ENCODE measurements around the gene TXNDC15. TPM values are rescaled to one million over a fixed set of nuclear protein-coding genes. Genes with fewer than 3 reads are reported as not detected.
A peak's percentile ranks its signal among the peaks of the same experiment; 100 is the strongest.
"Not testable (repeated sequence)": the region's sequence is repeated elsewhere in the genome, so short reads cannot be mapped to it uniquely, and the experiment has no call there.

TXNDC15 gene
- 10 to 100 TPM; 59.5 to 77.0 (median 70.7) TPM for total RNA-seq
- polyA plus RNA-seq, result 53.8 TPM
- long read RNA-seq, donor 1, transcript TXNDC15-201 (5 exons, 3,548 nt), result major isoform, 33 of 53 reads
- long read RNA-seq, donor 1, partial matches to known transcripts, result 2 of 53 reads
- long read RNA-seq, donor 1, other reads (novel, unspliced or antisense), result 17 of 53 reads
- long read RNA-seq, donor 2, transcript TXNDC15-201 (5 exons, 3,548 nt), result major isoform, 11 of 16 reads
- long read RNA-seq, donor 2, partial matches to known transcripts, result 1 of 16 reads
- long read RNA-seq, donor 2, other reads (novel, unspliced or antisense), result 2 of 16 reads
- long read RNA-seq, donor 3, transcript TXNDC15-201 (5 exons, 3,548 nt), result major isoform, 71 of 108 reads
- long read RNA-seq, donor 3, partial matches to known transcripts, result 4 of 108 reads
- long read RNA-seq, donor 3, other reads (novel, unspliced or antisense), result 33 of 108 reads
- long read RNA-seq, donor 4, transcript TXNDC15-201 (5 exons, 3,548 nt), result major isoform, 6 of 13 reads
- long read RNA-seq, donor 4, partial matches to known transcripts, result 0 of 13 reads
- long read RNA-seq, donor 4, other reads (novel, unspliced or antisense), result 7 of 13 reads

- H3K4me3 ChIP-seq (ENCODE audit: low read length), result peak within 1 kb of the TSS; percentile 78
- no peaks in the 10 kb centered on the region for H3K27me3 ChIP-seq (ENCODE audit: control insufficient read depth, insufficient read depth)
- intact Hi-C loops (cut with DNase I), result no loop called here
- ATAC-seq, result peak; percentile 97 to 98
- no peaks in the 10 kb centered on the region for H3K9me3 ChIP-seq (ENCODE audit: control insufficient read depth, low read length)
- peak; percentile 90 to 97 (median 96) for DNase-seq
- whole genome bisulfite sequencing, result 3% methylated on average over 79 of the region's 79 CpGs
- peaks cover 3% of the 10 kb centered on the region for H3K4me1 ChIP-seq (ENCODE audit: control insufficient read depth, insufficient read depth, low read length)
- H3K27ac ChIP-seq (ENCODE audit: low read length), result peak within 1 kb of the TSS; percentile 96
Observed at GRCh38 chr5:134873987-134874830, at the start of gene TXNDC15. Gene TXNDC15, plus strand, starts transcription at chr5:134874371. Its CDS starts 57 bp downstream, at chr5:134874428.

- no peak for ATAC-seq
- WGBS, result 97% methylated on average over 1 of the region's 1 CpG
- intact Hi-C loops (cut with DNase I), result no loop called here
- DNase-seq, result no peak
- Histone ChIP-seq H3K4me1 (ENCODE audit: control insufficient read depth, insufficient read depth, low read length) (no peaks in the 10 kb centered on the region), H3K27ac (ENCODE audit: low read length) (no peak overlapping the region), H3K4me3 (ENCODE audit: low read length) (no peak overlapping the region), H3K27me3 (ENCODE audit: control insufficient read depth, insufficient read depth) (no peaks in the 10 kb centered on the region), H3K9me3 (ENCODE audit: control insufficient read depth, low read length) (no peaks in the 10 kb centered on the region)
Observed at GRCh38 chr5:134824681-134825080, 49.5 kb upstream of the TXNDC15 start.

- Histone ChIP-seq H3K27ac (ENCODE audit: low read length) (no peak overlapping the region), H3K4me3 (ENCODE audit: low read length) (no peak overlapping the region), H3K4me1 (ENCODE audit: control insufficient read depth, insufficient read depth, low read length) (no peaks in the 10 kb centered on the region), H3K27me3 (ENCODE audit: control insufficient read depth, insufficient read depth) (no peaks in the 10 kb centered on the region), H3K9me3 (ENCODE audit: control insufficient read depth, low read length) (no peaks in the 10 kb centered on the region)
- WGBS, result 86% methylated on average over 7 of the region's 7 CpGs
- intact Hi-C loops (cut with DNase I), result no loop called here
- ATAC-seq, result no peak
- no peak for DNase-seq
Observed at GRCh38 chr5:134825212-134825611, 49.0 kb upstream of the TXNDC15 start.

- DNase-seq (no peak), ATAC-seq (no peak)
- H3K4me1 ChIP-seq (ENCODE audit: control insufficient read depth, insufficient read depth, low read length), result peaks cover 1% of the 10 kb centered on the region
- 87% methylated on average over 3 of the region's 3 CpGs for WGBS
- no peak overlapping the region for H3K4me3 ChIP-seq (ENCODE audit: low read length)
- no peaks in the 10 kb centered on the region for H3K27me3 ChIP-seq (ENCODE audit: control insufficient read depth, insufficient read depth)
- no peak overlapping the region for H3K27ac ChIP-seq (ENCODE audit: low read length)
- intact Hi-C loops (cut with DNase I), result no loop called here
- H3K9me3 ChIP-seq (ENCODE audit: control insufficient read depth, low read length), result no peaks in the 10 kb centered on the region
Observed at GRCh38 chr5:134833340-134834032, 40.7 kb upstream of the TXNDC15 start.

GRCh38 chr5:134835623-134836022, 38.5 kb upstream of the TXNDC15 start:
- Histone ChIP-seq H3K27ac (ENCODE audit: low read length) (no peak overlapping the region), H3K27me3 (ENCODE audit: control insufficient read depth, insufficient read depth) (no peaks in the 10 kb centered on the region), H3K4me1 (ENCODE audit: control insufficient read depth, insufficient read depth, low read length) (peaks cover 1% of the 10 kb centered on the region), H3K9me3 (ENCODE audit: control insufficient read depth, low read length) (no peaks in the 10 kb centered on the region), H3K4me3 (ENCODE audit: low read length) (no peak overlapping the region)
- 99% methylated on average over 2 of the region's 2 CpGs for WGBS
- DNase-seq, result no peak
- intact Hi-C loops (cut with DNase I), result no loop called here
- no peak for ATAC-seq

GRCh38 chr5:134837530-134838181, 36.5 kb upstream of the TXNDC15 start:
- intact Hi-C loops (cut with DNase I), result no loop called here
- Histone ChIP-seq H3K4me1 (ENCODE audit: control insufficient read depth, insufficient read depth, low read length) (peaks cover 1% of the 10 kb centered on the region), H3K27me3 (ENCODE audit: control insufficient read depth, insufficient read depth) (no peaks in the 10 kb centered on the region), H3K9me3 (ENCODE audit: control insufficient read depth, low read length) (no peaks in the 10 kb centered on the region), H3K27ac (ENCODE audit: low read length) (no peak overlapping the region), H3K4me3 (ENCODE audit: low read length) (no peak overlapping the region)
- DNase-seq (no peak), ATAC-seq (no peak)
- WGBS, result 95% methylated on average over 3 of the region's 3 CpGs

- H3K4me1 ChIP-seq (ENCODE audit: control insufficient read depth, insufficient read depth, low read length); intact Hi-C loops (cut with DNase I): not testable (repeated sequence)
Observed at GRCh38 chr5:134838361-134838760, 35.8 kb upstream of the TXNDC15 start.

GRCh38 chr5:134840811-134841210, 33.4 kb upstream of the TXNDC15 start:
- Histone ChIP-seq H3K4me3 (ENCODE audit: low read length) (no peak overlapping the region), H3K9me3 (ENCODE audit: control insufficient read depth, low read length) (no peaks in the 10 kb centered on the region), H3K27ac (ENCODE audit: low read length) (no peak overlapping the region), H3K4me1 (ENCODE audit: control insufficient read depth, insufficient read depth, low read length) (peaks cover 4% of the 10 kb centered on the region), H3K27me3 (ENCODE audit: control insufficient read depth, insufficient read depth) (no peaks in the 10 kb centered on the region)
- DNase-seq, result no peak
- intact Hi-C loops (cut with DNase I), result loop anchor here in 1 of 4 donors (10.0 kb wide), 1 partner anchor 64 kb away; the partner anchor contains the start of gene PCBD2
- no peak for ATAC-seq
- 91% methylated on average over 3 of the region's 3 CpGs for WGBS

More at GRCh38 chr5:134838361-134838760, 35.8 kb upstream of the TXNDC15 start:
- ATAC-seq; H3K27ac ChIP-seq (ENCODE audit: low read length); H3K27me3 ChIP-seq (ENCODE audit: control insufficient read depth, insufficient read depth); H3K9me3 ChIP-seq (ENCODE audit: control insufficient read depth, low read length); H3K4me3 ChIP-seq (ENCODE audit: low read length); DNase-seq: not testable (repeated sequence)
- WGBS, result 82% methylated on average over 9 of the region's 9 CpGs

GRCh38 chr5:134844252-134844651, 29.9 kb upstream of the TXNDC15 start:
- Histone ChIP-seq H3K27me3 (ENCODE audit: control insufficient read depth, insufficient read depth) (no peaks in the 10 kb centered on the region), H3K27ac (ENCODE audit: low read length) (no peak overlapping the region), H3K4me3 (ENCODE audit: low read length) (no peak overlapping the region), H3K4me1 (ENCODE audit: control insufficient read depth, insufficient read depth, low read length) (peaks cover 2% of the 10 kb centered on the region), H3K9me3 (ENCODE audit: control insufficient read depth, low read length) (no peaks in the 10 kb centered on the region)
- intact Hi-C loops (cut with DNase I), result loop anchor here in 1 of 4 donors (10.0 kb wide), 1 partner anchor 61 kb away; the partner anchor contains the start of gene PCBD2
- 93% methylated on average over 1 of the region's 1 CpG for WGBS
- ATAC-seq, result no peak
- no peak for DNase-seq

GRCh38 chr5:134845335-134845851, 28.8 kb upstream of the TXNDC15 start:
- H3K4me1 ChIP-seq (ENCODE audit: control insufficient read depth, insufficient read depth, low read length), result peaks cover 2% of the 10 kb centered on the region
- H3K27ac ChIP-seq (ENCODE audit: low read length), result peak overlapping the region; percentile 25
- ATAC-seq (peak; percentile 7 to 57), DNase-seq (no peak)
- no peak overlapping the region for H3K4me3 ChIP-seq (ENCODE audit: low read length)
- H3K9me3 ChIP-seq (ENCODE audit: control insufficient read depth, low read length), result no peaks in the 10 kb centered on the region
- intact Hi-C loops (cut with DNase I), result loop anchor here in 1 of 4 donors (10.0 kb wide), 1 partner anchor 59 kb away; the partner anchor contains the start of gene PCBD2
- H3K27me3 ChIP-seq (ENCODE audit: control insufficient read depth, insufficient read depth), result no peaks in the 10 kb centered on the region
- WGBS, result 10% methylated on average over 12 of the region's 12 CpGs
